ENCODE results near the gene SSX1. TPM values are rescaled to one million over a fixed set of nuclear protein-coding genes. Genes with fewer than 3 reads are reported as not detected.
"Not testable (repeated sequence)": the region's sequence is repeated elsewhere in the genome, so short reads cannot be mapped to it uniquely, and the experiment has no call there.

The SSX1 gene, protein sequence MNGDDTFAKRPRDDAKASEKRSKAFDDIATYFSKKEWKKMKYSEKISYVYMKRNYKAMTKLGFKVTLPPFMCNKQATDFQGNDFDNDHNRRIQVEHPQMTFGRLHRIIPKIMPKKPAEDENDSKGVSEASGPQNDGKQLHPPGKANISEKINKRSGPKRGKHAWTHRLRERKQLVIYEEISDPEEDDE
- not detected for polyA plus RNA-seq (ENCODE audit: insufficient read length in 3 of 3)
- long read RNA-seq, donor 1 = 0 reads
- long read RNA-seq, donor 2 = 0 reads
- long read RNA-seq, donor 3 = 0 reads
- long read RNA-seq, donor 4 = 0 reads
- long read RNA-seq, donor 5 = 0 reads
- long read RNA-seq, donor 6 = 0 reads
- long read RNA-seq, donor 7 = 0 reads
- long read RNA-seq, donor 8 = 0 reads
- long read RNA-seq, donor 9 = 0 reads
- long read RNA-seq, donor 10 = 0 reads
- long read RNA-seq, donor 11 = 0 reads
- long read RNA-seq, donor 12 = 0 reads
- long read RNA-seq, donor 13 = 0 reads
- long read RNA-seq, donor 14 = 0 reads
- long read RNA-seq, donor 15 = 0 reads
- long read RNA-seq, donor 16 = 0 reads

DNA sequence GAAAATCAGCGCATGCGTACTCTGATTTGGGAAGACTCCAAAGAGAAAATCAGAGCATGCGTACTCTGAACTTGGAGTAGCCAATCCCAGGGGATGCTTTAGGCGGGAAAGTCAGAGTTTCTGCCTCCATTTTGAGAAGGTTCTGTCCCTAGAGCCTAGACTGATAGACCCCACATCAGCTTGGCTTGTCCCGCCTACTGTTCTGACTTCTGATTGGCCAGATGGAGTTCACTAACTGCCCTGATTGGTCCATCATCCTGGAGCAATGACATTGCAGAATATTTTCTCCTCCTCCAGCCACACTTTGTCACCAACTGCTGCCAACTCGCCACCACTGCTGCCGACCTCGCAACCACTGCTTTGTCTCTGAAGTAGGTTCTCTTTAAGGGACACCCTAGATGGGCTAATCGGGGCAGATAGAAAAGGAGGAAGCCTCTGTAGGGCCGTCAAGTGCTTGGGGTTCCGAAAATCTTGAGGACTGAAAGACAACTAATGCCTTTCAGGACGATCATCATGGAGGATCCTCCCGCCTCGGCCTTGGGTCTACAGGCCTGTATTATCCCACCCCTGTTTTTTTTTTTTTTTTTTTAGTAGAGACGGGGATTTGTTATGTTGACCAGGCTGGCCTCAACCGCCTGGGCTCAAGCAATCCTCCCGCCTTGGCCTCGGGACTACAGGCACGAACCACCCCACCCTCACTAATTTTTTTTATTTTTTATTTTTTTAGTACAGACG is at the start of gene SSX1:
Gene SSX1 (plus strand): TSS at position 331 of the 735 bp plus-strand sequence. CDS start 1,850 bp downstream, outside the sequence.
- not testable (repeated sequence) for DNase-seq (ENCODE audit: extremely low read depth in 1 of 11, low read depth in 9 of 11, low spot score in 4 of 11)

DNA sequence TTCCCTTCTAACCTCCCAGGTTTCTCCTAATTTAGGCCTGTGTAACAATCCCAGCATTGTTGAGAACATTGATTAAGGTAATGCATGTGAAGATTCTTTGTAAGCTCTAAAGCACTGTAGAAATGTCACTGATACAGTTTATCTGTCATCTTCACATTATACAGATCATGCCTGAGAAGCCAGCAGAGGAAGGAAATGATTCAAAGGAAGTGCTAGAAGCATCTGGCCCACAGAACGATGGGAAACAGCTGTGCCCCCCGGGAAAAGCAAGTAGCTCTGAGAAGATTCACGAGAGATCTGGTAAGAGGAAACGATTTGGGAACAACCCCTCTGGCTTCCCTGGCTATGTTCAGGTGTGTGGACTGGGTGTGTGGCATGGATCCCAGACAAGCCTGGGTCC is 40.9 kb upstream of the SSX1 start:
- not testable (repeated sequence) for DNase-seq (ENCODE audit: extremely low read depth in 1 of 11, low read depth in 9 of 11, low spot score in 4 of 11)

DNA sequence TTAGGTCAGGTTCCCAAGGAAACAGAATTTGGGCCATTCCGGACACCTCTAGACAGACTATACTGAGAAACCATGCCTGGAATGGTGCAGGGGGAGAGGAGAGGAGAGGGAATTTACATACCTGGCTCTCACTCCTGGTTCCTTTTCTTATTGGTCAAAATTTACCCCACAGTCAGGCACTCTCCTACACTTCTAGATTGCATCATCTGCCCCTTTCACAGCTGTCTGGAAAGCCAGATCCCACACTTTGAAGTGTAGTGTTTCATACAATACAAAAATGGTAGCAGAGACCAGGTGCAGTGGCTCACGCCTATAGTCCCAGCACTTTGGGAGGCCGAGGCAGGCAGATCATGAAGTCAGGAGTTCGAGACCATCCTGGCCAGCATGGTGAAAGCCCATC is 31.0 kb upstream of the SSX1 start:
- not testable (repeated sequence) for DNase-seq (ENCODE audit: extremely low read depth in 1 of 11, low read depth in 9 of 11, low spot score in 4 of 11)

DNA sequence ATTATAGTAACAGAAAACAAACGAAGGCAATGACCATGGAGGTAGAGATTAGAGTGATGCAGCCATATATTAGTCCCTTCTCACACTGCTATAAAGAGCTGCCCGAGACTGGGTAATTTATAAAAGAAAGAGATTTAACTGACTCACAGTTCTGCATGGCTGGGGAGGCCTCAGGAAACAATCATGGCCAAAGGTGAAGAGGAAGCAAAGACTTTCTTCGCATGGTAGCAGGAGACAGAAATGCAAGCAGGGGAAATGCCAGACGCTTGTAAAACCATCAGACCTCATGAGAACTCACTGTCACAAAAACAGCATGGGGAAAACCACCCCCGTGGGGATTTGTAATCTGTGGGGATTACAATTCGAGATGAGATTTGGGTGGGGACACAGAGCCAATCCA is 2.2 kb upstream of the SSX1 start:
- DNase-seq (ENCODE audit: extremely low read depth in 1 of 11, low read depth in 9 of 11, low spot score in 4 of 11) = not testable (repeated sequence)

DNA sequence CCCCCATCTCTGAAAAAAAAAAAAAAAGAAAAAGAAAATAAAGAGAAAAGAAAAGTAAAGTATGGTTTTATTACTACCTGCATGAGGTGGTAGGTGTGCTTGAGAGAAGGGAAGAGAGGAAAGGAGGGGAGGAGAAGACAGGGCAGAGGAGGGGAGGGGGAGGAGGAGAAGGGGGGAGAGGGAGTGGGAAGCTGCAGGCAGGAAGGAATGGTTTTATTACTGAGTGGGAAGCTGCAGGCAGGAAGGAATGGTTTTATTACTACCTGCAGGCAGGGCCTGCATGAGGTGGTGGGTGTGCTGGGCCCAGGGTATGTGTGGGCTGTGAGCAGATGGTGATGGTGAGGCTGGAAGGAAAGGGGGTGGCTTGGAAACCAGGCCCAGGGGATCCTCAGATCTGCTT is 19.2 kb downstream of the SSX1 start:
- not testable (repeated sequence) for DNase-seq (ENCODE audit: extremely low read depth in 1 of 11, low read depth in 9 of 11, low spot score in 4 of 11)

DNA sequence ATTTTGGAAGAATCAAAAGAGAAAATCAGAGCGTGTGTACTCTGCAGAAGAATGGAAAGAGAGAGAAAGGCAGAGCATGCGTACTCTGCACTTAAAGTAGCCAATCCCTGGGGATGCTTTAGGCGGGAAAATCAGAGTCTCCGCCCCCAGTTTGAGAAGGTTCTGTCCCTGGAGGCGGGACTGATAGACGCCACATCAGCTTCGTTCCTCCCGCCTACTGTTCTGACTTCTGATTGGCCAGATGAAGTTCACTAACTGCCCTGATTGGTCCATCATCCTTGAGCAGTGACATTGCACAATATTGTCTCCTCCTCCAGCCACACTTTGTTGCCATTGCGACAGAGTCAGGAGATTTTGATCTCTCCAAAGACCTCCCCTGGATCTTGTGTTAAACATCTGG is 23.8 kb downstream of the SSX1 start:
- no peak for DNase-seq (ENCODE audit: extremely low read depth in 1 of 11, low read depth in 9 of 11, low spot score in 4 of 11)

DNA sequence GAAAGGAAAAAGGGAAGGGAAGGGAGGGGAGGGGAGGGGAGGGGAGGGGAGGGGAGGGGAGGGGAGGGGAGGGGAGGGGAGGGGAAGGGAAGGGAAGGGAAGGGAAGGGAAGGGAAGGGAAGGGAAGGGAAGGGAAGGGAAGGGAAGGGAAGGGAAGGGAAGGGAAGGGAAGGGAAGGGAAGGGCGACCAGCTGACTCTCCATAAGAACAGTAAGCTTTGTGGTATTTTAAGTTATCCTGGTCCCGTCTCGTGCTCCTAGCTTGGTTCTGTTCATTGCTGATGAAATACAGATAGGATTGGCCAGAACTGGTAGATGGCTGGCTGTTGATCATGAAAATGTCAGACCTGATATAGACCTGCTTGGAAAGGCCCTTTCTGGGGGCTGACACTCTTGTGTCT is 25.5 kb downstream of the SSX1 start:
- DNase-seq (ENCODE audit: extremely low read depth in 1 of 11, low read depth in 9 of 11, low spot score in 4 of 11) = not testable (repeated sequence)

DNA sequence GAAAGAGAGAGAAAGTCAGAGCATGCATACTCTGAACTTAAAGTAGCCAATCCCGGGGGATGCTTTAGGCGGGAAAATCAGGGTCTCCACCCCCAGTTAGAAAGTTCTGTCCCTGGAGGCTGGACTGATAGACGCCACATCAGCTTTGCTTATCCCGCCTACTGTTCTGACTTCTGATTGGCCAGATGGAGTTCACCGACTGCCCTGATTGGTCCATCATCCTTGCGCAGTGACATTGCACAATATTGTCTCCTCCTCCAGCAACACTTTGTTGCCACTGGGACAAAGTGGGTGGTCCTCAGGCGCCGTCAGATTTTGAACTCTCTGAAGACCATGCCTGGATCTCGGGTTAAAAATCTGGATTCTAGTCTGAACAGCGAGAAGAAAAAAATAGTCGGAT is 51.0 kb downstream of the SSX1 start:
- DNase-seq (ENCODE audit: extremely low read depth in 1 of 11, low read depth in 9 of 11, low spot score in 4 of 11) = no peak

DNA sequence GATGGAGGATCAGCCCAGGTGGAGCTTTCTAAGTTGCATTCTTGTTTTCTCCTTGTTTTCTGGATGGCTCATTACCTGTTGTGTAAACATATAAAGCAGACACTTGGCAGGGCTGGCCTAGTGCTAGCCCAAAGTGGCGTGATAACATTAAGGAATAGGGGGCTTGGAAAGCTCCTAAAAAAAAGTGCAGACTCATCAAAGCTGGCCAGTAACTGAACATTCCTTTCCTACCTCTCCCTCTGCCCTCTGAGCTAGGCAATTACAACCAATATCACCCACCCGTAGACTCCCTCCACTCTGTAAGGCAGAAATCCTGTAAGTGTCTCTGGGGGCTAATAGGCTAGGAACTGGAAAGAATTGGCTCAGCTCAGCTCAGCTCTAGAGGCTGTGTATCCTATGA is 58.8 kb downstream of the SSX1 start:
- DNase-seq (ENCODE audit: extremely low read depth in 1 of 11, low read depth in 9 of 11, low spot score in 4 of 11) = not testable (repeated sequence)

Other genes starting within 250 kb of the SSX1 start
- gene SPACA5, start 248.4 kb upstream of the SSX1 start, polyA plus RNA-seq (ENCODE audit: insufficient read length in 3 of 3) = under 1 TPM in 1 of 3 donors, not detected in 2; 0.22 TPM
- 1 to 10 TPM; 3.2 to 4.3 (median 3.6) TPM for gene ZNF630, start 183.8 kb upstream of the SSX1 start, polyA plus RNA-seq (ENCODE audit: insufficient read length in 3 of 3)
- under 1 TPM in 1 of 3 donors, not detected in 2; 0.86 TPM for gene SPACA5B, start 124.8 kb upstream of the SSX1 start, polyA plus RNA-seq (ENCODE audit: insufficient read length in 3 of 3)
- not detected for gene SSX5, start 58.6 kb upstream of the SSX1 start, polyA plus RNA-seq (ENCODE audit: insufficient read length in 3 of 3)
- not detected for gene SSX3, start 101.3 kb downstream of the SSX1 start, polyA plus RNA-seq (ENCODE audit: insufficient read length in 3 of 3)
- gene SSX4, start 128.1 kb downstream of the SSX1 start, polyA plus RNA-seq (ENCODE audit: insufficient read length in 3 of 3) = not detected
- not detected for gene SSX4B, start 156.6 kb downstream of the SSX1 start, polyA plus RNA-seq (ENCODE audit: insufficient read length in 3 of 3)
- 1 to 10 TPM; 3.6 to 6.6 (median 5.8) TPM for gene SLC38A5, start 214.9 kb downstream of the SSX1 start, polyA plus RNA-seq (ENCODE audit: insufficient read length in 3 of 3)
- 10 to 100 TPM; 38.9 to 40.9 (median 40.1) TPM for gene FTSJ1, start 220.8 kb downstream of the SSX1 start, polyA plus RNA-seq (ENCODE audit: insufficient read length in 3 of 3)